ENCODE data around the gene MAP1LC3B2.

The MAP1LC3B2 gene

GRCh38 chr12:116594325-116595038, 35.3 kb downstream of the MAP1LC3B2 start (continued):
- TF ChIP-seq ZFP30 (CRISPR knock-in tag; IDR thresholded peaks at IDR 0.05) (no peak), TCF4 (CRISPR knock-in tag; IDR thresholded peaks at IDR 0.05; ENCODE audit: borderline replicate concordance) (no peak)

GRCh38 chr12:116595186-116595585, 36.0 kb downstream of the MAP1LC3B2 start:
- TF ChIP-seq GLIS3 (CRISPR knock-in tag; IDR thresholded peaks at IDR 0.05) (no peak), CREB5 (CRISPR knock-in tag; IDR thresholded peaks at IDR 0.05; ENCODE audit: low read depth) (no peak), TSHZ2 (CRISPR knock-in tag; IDR thresholded peaks at IDR 0.05) (no peak), SNAI2 (CRISPR knock-in tag; IDR thresholded peaks at IDR 0.05) (no peak), ZFP3 (CRISPR knock-in tag; IDR thresholded peaks at IDR 0.05) (no peak), ARNTL (CRISPR knock-in tag; IDR thresholded peaks at IDR 0.05; ENCODE audit: borderline replicate concordance, low read depth) (no peak), OSR1 (CRISPR knock-in tag; IDR thresholded peaks at IDR 0.05) (no peak), ZC3H10 (CRISPR knock-in tag; IDR thresholded peaks at IDR 0.05) (no peak), ZNF8 (CRISPR knock-in tag; IDR thresholded peaks at IDR 0.05) (no peak), BACH2 (CRISPR knock-in tag; IDR thresholded peaks at IDR 0.05; ENCODE audit: borderline replicate concordance) (no peak), TCF4 (CRISPR knock-in tag; IDR thresholded peaks at IDR 0.05; ENCODE audit: borderline replicate concordance) (no peak)
- no peak for ATAC-seq

- TF ChIP-seq ZNF565 (CRISPR knock-in tag; conservative IDR thresholded peaks at IDR 0.05; ENCODE audit: low read depth) (no peak), ZNF8 (CRISPR knock-in tag; IDR thresholded peaks at IDR 0.05) (no peak), CSRNP3 (CRISPR knock-in tag; IDR thresholded peaks at IDR 0.05) (no peak), ZFP30 (CRISPR knock-in tag; IDR thresholded peaks at IDR 0.05) (no peak), TSHZ2 (CRISPR knock-in tag; IDR thresholded peaks at IDR 0.05) (no peak), PPARA (CRISPR knock-in tag; IDR thresholded peaks at IDR 0.05; ENCODE audit: borderline replicate concordance) (no peak), ESRRG (CRISPR knock-in tag; IDR thresholded peaks at IDR 0.05) (no peak), ZFP3 (CRISPR knock-in tag; IDR thresholded peaks at IDR 0.05) (no peak), POU6F1 (CRISPR knock-in tag; IDR thresholded peaks at IDR 0.05; ENCODE audit: borderline replicate concordance, low read depth) (no peak), BACH2 (CRISPR knock-in tag; IDR thresholded peaks at IDR 0.05; ENCODE audit: borderline replicate concordance) (no peak), TOX (CRISPR knock-in tag; IDR thresholded peaks at IDR 0.05; ENCODE audit: borderline replicate concordance) (no peak), RARB (CRISPR knock-in tag; IDR thresholded peaks at IDR 0.05) (no peak), SNAI2 (CRISPR knock-in tag; IDR thresholded peaks at IDR 0.05) (no peak), ARNTL (CRISPR knock-in tag; IDR thresholded peaks at IDR 0.05; ENCODE audit: borderline replicate concordance, low read depth) (no peak), ISL1 (CRISPR knock-in tag; IDR thresholded peaks at IDR 0.05) (no peak), CSDC2 (CRISPR knock-in tag; IDR thresholded peaks at IDR 0.05) (no peak), CREB5 (CRISPR knock-in tag; IDR thresholded peaks at IDR 0.05; ENCODE audit: low read depth) (no peak), ZNF70 (CRISPR knock-in tag; IDR thresholded peaks at IDR 0.05) (no peak), PATZ1 (CRISPR knock-in tag; IDR thresholded peaks at IDR 0.05; ENCODE audit: borderline replicate concordance) (no peak)
- no peak for ATAC-seq
These were observed 36.5 kb downstream of the MAP1LC3B2 start for GRCh38 chr12:116595672-116596071.
